Fibroblast of villous mesenchyme (primary cell): ENCODE measurements around the gene WDR12. TPM values are rescaled to one million over a fixed set of nuclear protein-coding genes. Genes with fewer than 3 reads are reported as not detected.
"Not testable (repeated sequence)": the region's sequence is repeated elsewhere in the genome, so short reads cannot be mapped to it uniquely, and the experiment has no call there.

Source experiments
- DNase-seq: peaks from one replicate; pipeline ENCODE4 v3.0.0-alpha.2; 2010; ENCODE audit warnings: low read depth
- H3K4me3 ChIP-seq: 2 replicates; pipeline ENCODE4 v1.5.1; 2011; ENCODE audit warnings: low read depth, mild to moderate bottlenecking, low read length
- CTCF ChIP-seq: IDR thresholded peaks from 2 replicates; pipeline ENCODE4 v1.5.1; 2012; ENCODE audit warnings: low read depth, mild to moderate bottlenecking, low read length; ENCODE audit not compliant: insufficient read depth
- total RNA-seq: library from RNA; depleted of rRNA; stranded (reverse); fragments of >200 nt; gene quantifications from 2 replicates; pipeline ENCODE4 v1.2.3, GENCODE V29; 2012

Gene WDR12
- total RNA-seq, 1 donor = 38.0 TPM

GRCh38 chr2:202941771-202942170 lies 30.3 kb upstream of the WDR12 start:
- no peak overlapping the region for H3K4me3 ChIP-seq
- DNase-seq = no peak
- no peak for TF ChIP-seq CTCF

DNA sequence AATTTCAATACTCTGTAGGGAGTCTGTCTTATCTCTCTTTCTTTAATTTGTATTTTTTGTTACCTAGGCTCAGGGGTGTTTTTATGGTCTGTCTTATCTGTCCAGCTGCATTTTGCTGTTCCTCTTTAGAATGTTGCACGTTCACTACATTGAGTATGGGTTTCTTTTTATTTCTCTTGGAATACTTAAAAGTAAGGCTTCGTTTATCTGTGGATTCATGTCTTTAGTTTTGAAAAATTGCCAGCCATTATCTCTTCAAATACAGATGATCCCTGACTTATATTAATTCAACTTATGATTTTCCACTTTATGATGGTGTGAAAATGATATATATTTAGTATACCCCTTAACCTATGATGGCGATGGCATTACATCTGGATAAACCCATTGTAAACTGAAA lies 27.5 kb upstream of the WDR12 start:
- TF ChIP-seq CTCF = no peak
- no peak for DNase-seq
- no peak overlapping the region for H3K4me3 ChIP-seq

DNA sequence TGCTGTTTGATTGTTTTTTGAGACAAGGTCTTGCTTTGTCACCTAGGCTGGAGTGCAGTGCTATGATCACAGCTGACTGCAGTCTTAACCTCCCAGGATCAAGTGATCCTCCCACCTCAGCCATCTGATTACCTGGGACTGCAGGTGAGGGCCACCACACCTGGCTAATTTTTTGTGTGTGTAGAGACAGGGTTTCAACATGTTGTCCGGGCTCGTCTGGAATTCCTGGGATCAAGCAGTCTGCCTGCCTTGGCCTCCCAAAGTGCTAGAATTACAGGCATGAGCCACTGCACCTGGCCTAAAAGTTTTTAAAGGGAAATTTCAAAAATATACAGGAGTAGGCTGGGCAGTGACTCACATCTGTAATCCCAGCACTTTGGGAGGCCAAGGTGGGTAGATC lies 23.0 kb upstream of the WDR12 start:
- no peak for DNase-seq
- H3K4me3 ChIP-seq = no peak overlapping the region
- no peak for TF ChIP-seq CTCF

- no peak overlapping the region for H3K4me3 ChIP-seq
- no peak for DNase-seq
- no peak for TF ChIP-seq CTCF
Observed at GRCh38 chr2:202933958-202934357, 22.5 kb upstream of the WDR12 start.

DNA sequence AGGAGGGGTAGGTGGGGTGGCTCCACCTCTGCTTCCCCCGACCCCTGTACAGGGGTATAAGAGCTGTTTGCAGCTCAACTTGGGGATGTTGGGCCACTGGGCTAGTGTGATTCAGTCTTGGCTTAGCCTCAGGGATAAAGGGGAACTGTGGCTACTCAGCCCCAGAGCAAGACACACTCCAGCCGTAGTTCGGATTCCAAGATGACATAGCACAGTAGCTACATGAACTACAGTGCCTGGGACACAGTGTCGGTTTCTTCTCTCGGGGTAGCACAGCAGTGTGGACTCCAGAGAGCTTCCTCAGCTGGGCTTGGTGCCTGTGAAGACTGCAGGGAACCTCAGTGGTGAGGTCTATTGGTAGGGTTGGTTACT lies 21.7 kb upstream of the WDR12 start:
- H3K4me3 ChIP-seq = no peak overlapping the region
- DNase-seq = no peak
- TF ChIP-seq CTCF = no peak

DNA sequence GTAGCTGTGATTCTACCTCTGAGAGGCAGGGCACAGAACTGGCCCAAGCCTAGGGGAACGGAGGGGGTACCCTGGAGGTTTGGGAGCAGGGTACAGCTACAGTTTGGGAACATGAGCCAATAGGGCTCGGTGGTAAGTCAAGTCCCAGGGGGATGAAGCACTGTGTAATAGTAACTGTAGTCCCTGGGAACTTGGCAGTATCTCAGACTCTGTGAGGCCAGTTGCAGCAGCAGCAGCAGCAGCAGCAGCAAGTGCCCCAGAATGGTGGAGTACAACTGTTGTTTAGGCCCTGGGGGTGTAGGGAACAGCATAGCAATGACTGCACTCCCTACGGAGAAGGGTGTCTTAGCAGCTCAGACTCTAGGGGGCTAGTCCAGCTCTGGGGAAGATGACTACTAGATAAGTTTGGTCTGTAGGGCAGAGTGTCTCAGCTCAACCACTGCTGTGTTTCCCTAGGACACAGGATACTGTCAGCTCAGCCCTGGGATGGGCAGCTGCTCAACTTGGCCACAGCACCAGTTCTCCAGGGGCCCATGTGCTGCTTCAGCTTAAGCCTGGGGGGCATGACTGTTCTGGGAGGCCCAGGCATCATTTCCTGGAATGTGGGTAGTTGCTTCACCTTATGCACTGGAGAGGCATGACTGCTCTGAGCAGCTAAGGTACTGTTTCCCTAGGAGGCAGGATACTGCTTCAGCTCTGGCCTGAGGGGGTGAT lies 21.1 kb upstream of the WDR12 start:
- DNase-seq = peak; percentile 31
- no peak for TF ChIP-seq CTCF
- no peak overlapping the region for H3K4me3 ChIP-seq

DNA sequence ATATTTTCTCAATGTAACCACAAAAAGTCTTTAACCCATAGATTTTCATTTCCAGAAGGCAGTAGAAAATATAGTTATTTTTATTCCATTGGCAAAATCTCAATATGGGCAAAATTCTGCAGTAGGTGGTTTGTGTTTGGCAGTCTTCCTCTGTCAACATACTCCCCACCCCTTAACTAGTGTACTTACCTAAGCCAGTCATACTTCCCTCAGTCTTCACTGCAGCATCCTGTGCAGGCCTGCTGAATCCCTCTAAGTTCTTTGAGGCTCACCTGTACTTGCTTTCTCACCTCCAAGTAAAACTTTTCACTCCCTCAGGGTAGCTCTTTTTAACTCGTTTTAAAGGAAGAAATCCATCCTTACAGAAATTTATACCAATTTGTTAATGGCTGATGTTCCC lies 7.4 kb upstream of the WDR12 start:
- DNase-seq = no peak
- TF ChIP-seq CTCF = no peak

DNA sequence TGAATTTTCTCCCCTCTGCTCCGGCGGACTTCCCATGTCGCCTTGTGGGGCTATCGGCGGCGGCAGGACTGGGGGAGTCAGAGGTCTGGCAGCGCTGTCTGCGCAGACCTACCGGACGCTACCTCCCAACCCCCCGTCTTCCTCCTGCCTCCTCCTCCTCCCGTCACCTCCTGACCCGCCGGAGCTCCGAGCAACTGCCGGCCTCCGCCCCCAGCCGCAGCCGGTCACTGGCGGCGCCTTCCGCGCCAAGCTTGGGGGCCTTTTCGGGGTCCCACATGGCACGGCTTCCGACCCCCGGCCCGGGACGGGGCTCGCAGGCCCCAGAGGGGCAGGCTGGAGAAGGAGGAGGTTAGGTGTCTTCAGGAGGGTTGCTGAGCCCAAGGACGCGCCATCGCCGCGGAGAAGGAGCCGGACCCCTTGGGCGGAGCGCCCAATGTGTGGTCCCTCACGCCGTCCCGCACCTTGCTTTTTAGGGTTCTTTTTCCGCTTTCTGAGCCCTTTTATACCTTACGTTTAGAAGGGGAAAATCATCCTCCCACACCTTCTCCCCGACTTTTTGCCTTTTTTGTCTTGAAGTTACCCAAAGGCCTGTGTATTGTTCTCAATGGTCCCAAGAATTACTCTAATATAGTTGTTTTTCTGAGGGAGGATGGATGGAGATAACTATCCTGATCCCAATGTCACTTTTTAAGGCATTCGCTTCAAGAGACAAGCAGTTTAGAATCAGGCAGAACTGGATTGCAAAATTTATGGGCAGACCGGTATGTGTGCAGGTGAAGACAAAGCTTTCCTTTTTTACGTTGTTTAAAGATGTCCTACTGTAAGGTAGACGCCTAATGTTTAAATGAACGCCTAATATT lies 1.1 kb upstream of the WDR12 start:
- H3K4me3 ChIP-seq = peak overlapping the region; percentile 99
- DNase-seq = not testable (repeated sequence)

More for the DNA sequence above, 7.4 kb upstream of the WDR12 start:
- no peak overlapping the region for H3K4me3 ChIP-seq
